NCI-H526 treated with DMSO at 0.1 percent for 48 hours (cell line): ENCODE data around the gene OLFML2B.

Experiments used
- DNase-seq: peaks from one replicate; lab custom pipeline; 2025; lab: John Stamatoyannopoulos, UW

The OLFML2B gene

GRCh38 chr1:162006081-162006480 is 17.6 kb downstream of the OLFML2B start:
- DNase-seq = no peak

GRCh38 chr1:162004441-162004950 is 19.2 kb downstream of the OLFML2B start:
- DNase-seq = no peak

GRCh38 chr1:162003830-162004215 is 19.8 kb downstream of the OLFML2B start:
- no peak for DNase-seq

GRCh38 chr1:162003061-162003829 is 20.4 kb downstream of the OLFML2B start:
- no peak for DNase-seq

GRCh38 chr1:162000053-162000420 is 23.6 kb downstream of the OLFML2B start:
- DNase-seq = no peak

GRCh38 chr1:161999301-162000052 is 24.2 kb downstream of the OLFML2B start:
- DNase-seq = no peak

GRCh38 chr1:161998811-161999210 is 24.9 kb downstream of the OLFML2B start:
- no peak for DNase-seq

GRCh38 chr1:161997152-161997551 is 26.5 kb downstream of the OLFML2B start:
- DNase-seq = no peak

GRCh38 chr1:161994175-161994668 is 29.4 kb downstream of the OLFML2B start:
- no peak for DNase-seq

GRCh38 chr1:161993576-161993975 is 30.1 kb downstream of the OLFML2B start:
- no peak for DNase-seq

GRCh38 chr1:161989786-161990185 is 33.9 kb downstream of the OLFML2B start:
- DNase-seq = no peak

GRCh38 chr1:161989108-161989507 is 34.6 kb downstream of the OLFML2B start:
- DNase-seq = no peak

GRCh38 chr1:161988413-161988812 is 35.3 kb downstream of the OLFML2B start:
- no peak for DNase-seq

GRCh38 chr1:161987872-161988271 is 35.8 kb downstream of the OLFML2B start:
- peak; percentile 31 for DNase-seq

GRCh38 chr1:161987303-161987702 is 36.4 kb downstream of the OLFML2B start:
- no peak for DNase-seq

- no peak for DNase-seq
These were observed 37.3 kb downstream of the OLFML2B start for GRCh38 chr1:161986328-161986727.

- no peak for DNase-seq
These were observed 38.3 kb downstream of the OLFML2B start for GRCh38 chr1:161985301-161985822.

GRCh38 chr1:161983725-161984124 is 39.9 kb downstream of the OLFML2B start:
- no peak for DNase-seq

- DNase-seq = no peak
These were observed 40.8 kb downstream of the OLFML2B start for GRCh38 chr1:161982917-161983316.

- no peak for DNase-seq
These were observed 41.2 kb downstream of the OLFML2B start for GRCh38 chr1:161982507-161982895.

- DNase-seq = no peak
These were observed 41.7 kb downstream of the OLFML2B start for GRCh38 chr1:161981735-161982506.

GRCh38 chr1:161981126-161981525 is 42.5 kb downstream of the OLFML2B start:
- no peak for DNase-seq
